ENCODE data around the gene KIAA1671. TPM values are rescaled to one million over a fixed set of nuclear protein-coding genes. Genes with fewer than 3 reads are reported as not detected.
A peak's percentile ranks its signal among the peaks of the same experiment; 100 is the strongest.

The KIAA1671 gene
- total RNA-seq, 1 experiment from 2014 or later: 68.1 TPM

GRCh38 chr22:25127318-25127717 is 174.8 kb downstream of the KIAA1671 start:
- no peak for TF ChIP-seq CTCF (IDR thresholded peaks at IDR 0.05; ENCODE audit: unreplicated experiment)
- Mint-ChIP-seq H3K27ac (ENCODE audit: low read depth, unreplicated experiment) (no peak overlapping the region), H3K27me3 (ENCODE audit: insufficient read depth, unreplicated experiment) (no peaks in the 10 kb centered on the region), H3K4me3 (ENCODE audit: unreplicated experiment) (no peak overlapping the region), H3K9me3 (ENCODE audit: unreplicated experiment) (no peaks in the 10 kb centered on the region), H3K4me1 (ENCODE audit: insufficient read depth, unreplicated experiment) (no peaks in the 10 kb centered on the region), H3K36me3 (ENCODE audit: insufficient read depth, unreplicated experiment) (peaks cover 32% of the 10 kb centered on the region)
- CTCF ChIA-PET: interaction anchor here (0.6 to 3.1 kb wide), 3 partner anchors 16 to 53 kb away, joined by 3 to 16 read pairs (median 4); no protein-coding TSS in a partner anchor
- POLR2A ChIA-PET: no interaction called here
- BruUV-seq (replicated peaks): no TSS peak
- DNase-seq (ENCODE audit: unreplicated experiment): no peak
- intact Hi-C loops (cut with micrococcal nuclease): no loop called here

- peaks cover 19% of the 10 kb centered on the region for H3K4me1 Mint-ChIP-seq (ENCODE audit: insufficient read depth, unreplicated experiment)
- H3K9me3 Mint-ChIP-seq (ENCODE audit: unreplicated experiment): no peaks in the 10 kb centered on the region
- no peak overlapping the region for H3K27ac Mint-ChIP-seq (ENCODE audit: low read depth, unreplicated experiment)
- no peak overlapping the region for H3K4me3 Mint-ChIP-seq (ENCODE audit: unreplicated experiment)
- intact Hi-C loops (cut with micrococcal nuclease): no loop called here
- peaks cover 20% of the 10 kb centered on the region for H3K36me3 Mint-ChIP-seq (ENCODE audit: insufficient read depth, unreplicated experiment)
- TF ChIP-seq CTCF (IDR thresholded peaks at IDR 0.05; ENCODE audit: unreplicated experiment): no peak
- CTCF ChIA-PET: interaction anchor here (0.9 to 1.0 kb wide), 3 partner anchors 16 to 43 kb away, joined by 3 to 7 read pairs (median 4); no protein-coding TSS in a partner anchor
- no peak for DNase-seq (ENCODE audit: unreplicated experiment)
- no TSS peak for BruUV-seq (replicated peaks)
- no peaks in the 10 kb centered on the region for H3K27me3 Mint-ChIP-seq (ENCODE audit: insufficient read depth, unreplicated experiment)
- POLR2A ChIA-PET: interaction anchor here (1.5 kb wide), 1 partner anchor 20 kb away, joined by 3 read pairs; no protein-coding TSS in a partner anchor
Observed at GRCh38 chr22:25130462-25130861, 177.9 kb downstream of the KIAA1671 start.

- TF ChIP-seq CTCF (IDR thresholded peaks at IDR 0.05; ENCODE audit: unreplicated experiment): no peak
- CTCF ChIA-PET: interaction anchor here (0.6 to 1.0 kb wide), 4 partner anchors 20 to 177 kb away, joined by 3 to 7 read pairs (median 4); no protein-coding TSS in a partner anchor
- Mint-ChIP-seq H3K27me3 (ENCODE audit: insufficient read depth, unreplicated experiment) (no peaks in the 10 kb centered on the region), H3K27ac (ENCODE audit: low read depth, unreplicated experiment) (peak overlapping the region; percentile 88), H3K9me3 (ENCODE audit: unreplicated experiment) (no peaks in the 10 kb centered on the region), H3K4me3 (ENCODE audit: unreplicated experiment) (no peak overlapping the region), H3K36me3 (ENCODE audit: insufficient read depth, unreplicated experiment) (peaks cover 15% of the 10 kb centered on the region), H3K4me1 (ENCODE audit: insufficient read depth, unreplicated experiment) (peaks cover 19% of the 10 kb centered on the region)
- POLR2A ChIA-PET: interaction anchor here (0.5 to 1.5 kb wide), 2 partner anchors 21 to 70 kb away, joined by 3 read pairs; no protein-coding TSS in a partner anchor
- DNase-seq (ENCODE audit: unreplicated experiment): no peak
- no TSS peak for BruUV-seq (replicated peaks)
- intact Hi-C loops (cut with micrococcal nuclease): no loop called here
Observed at GRCh38 chr22:25131198-25131887, 178.8 kb downstream of the KIAA1671 start.

GRCh38 chr22:25134028-25134427 is 181.5 kb downstream of the KIAA1671 start:
- ChIA-PET POLR2A (interaction anchor here (0.7 to 3.1 kb wide), 14 partner anchors 9 to 183 kb away, joined by 3 to 22 read pairs (median 5); no protein-coding TSS in a partner anchor), CTCF (interaction anchor here (0.6 to 1.4 kb wide), 5 partner anchors 22 to 601 kb away, joined by 4 to 5 read pairs (median 5); no protein-coding TSS in a partner anchor)
- H3K27ac Mint-ChIP-seq (ENCODE audit: low read depth, unreplicated experiment): peak overlapping the region; percentile 88
- intact Hi-C loops (cut with micrococcal nuclease): no loop called here
- no TSS peak for BruUV-seq (replicated peaks)
- TF ChIP-seq CTCF (IDR thresholded peaks at IDR 0.05; ENCODE audit: unreplicated experiment): no peak
- H3K36me3 Mint-ChIP-seq (ENCODE audit: insufficient read depth, unreplicated experiment): peaks cover 12% of the 10 kb centered on the region
- H3K9me3 Mint-ChIP-seq (ENCODE audit: unreplicated experiment): no peaks in the 10 kb centered on the region
- no peaks in the 10 kb centered on the region for H3K27me3 Mint-ChIP-seq (ENCODE audit: insufficient read depth, unreplicated experiment)
- H3K4me1 Mint-ChIP-seq (ENCODE audit: insufficient read depth, unreplicated experiment): peaks cover 29% of the 10 kb centered on the region
- DNase-seq (ENCODE audit: unreplicated experiment): peak; percentile 82
- H3K4me3 Mint-ChIP-seq (ENCODE audit: unreplicated experiment): peak overlapping the region; percentile 44

Measured in MCF 10A (cell line).